Erythroblast (primary cell): ENCODE results near the gene MAGEA12.
"Not testable (repeated sequence)": the region's sequence is repeated elsewhere in the genome, so short reads cannot be mapped to it uniquely, and the experiment has no call there.

ENCODE experiments used
- DNase-seq, 2 experiments: peaks; one replicate each; lab custom pipeline; 2025; lab: John Stamatoyannopoulos, UW
- GATA1 ChIP-seq: IDR thresholded peaks from 2 replicates; pipeline ENCODE4 v1.6.1; 2011; ENCODE audit warnings: low read depth, mild to moderate bottlenecking, control low read depth, low read length, moderate library complexity
- POLR2A ChIP-seq: IDR thresholded peaks from 2 replicates; pipeline ENCODE4 v1.6.1; 2011; ENCODE audit warnings: mild to moderate bottlenecking, low read length

MAGEA12 gene

DNA sequence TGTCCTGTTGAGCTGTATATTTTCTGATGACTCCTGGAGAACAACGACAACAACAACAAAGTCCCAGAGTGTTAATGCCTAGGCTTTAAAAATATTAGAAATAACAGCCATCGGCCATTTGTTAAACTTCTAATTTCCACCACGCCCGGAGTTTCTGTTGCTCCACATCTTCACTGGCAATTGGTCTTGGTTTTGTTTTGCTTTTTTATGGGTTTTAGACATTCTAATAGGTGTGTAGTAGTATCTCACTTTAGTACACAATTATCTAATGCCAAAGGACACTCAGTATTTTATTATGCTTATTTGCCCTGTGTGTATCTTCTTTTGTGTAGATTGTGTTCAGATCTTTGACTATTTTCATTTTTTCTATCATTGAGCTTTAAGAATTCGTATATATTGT is 5.0 kb downstream of the MAGEA12 start:
- DNase-seq = no peak
- TF ChIP-seq GATA1 (no peak), POLR2A (no peak)

DNA sequence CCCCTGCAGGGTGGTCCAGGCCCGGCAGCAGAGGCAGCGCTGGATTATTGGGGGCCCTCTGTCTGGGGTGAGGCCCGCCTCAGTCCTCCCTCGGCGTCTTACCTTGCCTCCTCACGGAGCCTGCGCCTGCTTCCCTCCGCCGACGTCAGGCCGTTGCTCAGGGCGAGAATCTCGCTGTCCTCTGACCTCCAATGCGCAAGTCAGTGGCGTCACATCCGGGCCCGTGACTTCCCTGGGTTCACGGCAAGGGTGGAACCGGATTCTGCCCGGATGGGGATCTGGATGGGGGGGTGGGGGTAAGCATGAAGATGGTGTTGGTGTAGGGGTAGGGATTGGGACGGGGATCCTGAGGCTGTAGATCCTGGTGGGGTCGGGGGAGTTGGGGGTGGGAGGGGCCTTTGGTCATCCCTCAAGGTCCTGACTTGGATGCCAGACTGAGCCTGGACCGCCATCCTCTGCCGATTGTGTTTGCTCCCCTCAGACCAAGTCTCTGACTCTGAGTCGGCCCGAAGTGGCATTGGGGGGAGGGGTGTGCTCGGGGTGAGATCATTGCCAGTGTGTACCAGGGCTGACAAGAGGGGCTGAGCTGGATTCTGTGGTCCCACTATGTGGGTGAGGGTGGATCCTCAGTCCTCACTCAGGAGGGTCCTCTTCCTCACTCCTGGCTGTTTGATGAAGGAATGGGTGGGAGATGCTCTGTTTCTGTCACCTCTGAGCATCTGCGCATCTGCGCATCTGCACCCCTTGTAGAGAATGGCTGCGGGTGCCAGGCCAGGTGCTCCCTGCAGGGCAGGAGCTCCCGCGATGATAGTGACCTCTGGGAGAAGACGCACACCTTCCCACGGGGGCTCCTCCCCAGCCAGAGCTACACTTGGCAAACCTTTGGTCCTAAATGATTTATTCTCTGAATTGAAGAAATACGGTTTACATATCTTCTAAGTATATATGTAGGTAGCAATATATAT is 20.4 kb downstream of the MAGEA12 start, which contains the start of gene MAGEA2:
Gene MAGEA2, minus strand, starts transcription at position 157 of the 965 bp plus-strand sequence. CDS start 2,479 bp downstream, outside the sequence.
- DNase-seq = not testable (repeated sequence)

DNA sequence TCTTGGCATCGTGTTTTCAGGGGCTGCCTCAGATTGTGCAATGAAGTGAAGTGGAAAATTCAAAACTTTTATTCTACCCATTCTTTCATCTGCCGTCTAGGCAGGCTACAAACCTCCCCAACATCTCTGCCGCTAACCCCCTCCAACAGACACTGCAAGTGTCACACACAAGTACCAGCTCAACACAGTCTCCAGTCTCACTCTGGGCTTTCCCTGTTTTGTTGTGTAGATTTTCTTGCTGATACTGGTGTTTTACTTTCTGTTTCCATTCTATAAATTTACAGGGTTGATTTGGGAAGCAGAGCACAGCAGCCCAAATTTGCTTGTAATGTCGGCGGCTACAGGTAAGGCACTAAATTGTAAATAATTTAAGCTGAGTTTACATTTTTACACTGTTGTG is 21.3 kb downstream of the MAGEA12 start:
- DNase-seq = not testable (repeated sequence)

DNA sequence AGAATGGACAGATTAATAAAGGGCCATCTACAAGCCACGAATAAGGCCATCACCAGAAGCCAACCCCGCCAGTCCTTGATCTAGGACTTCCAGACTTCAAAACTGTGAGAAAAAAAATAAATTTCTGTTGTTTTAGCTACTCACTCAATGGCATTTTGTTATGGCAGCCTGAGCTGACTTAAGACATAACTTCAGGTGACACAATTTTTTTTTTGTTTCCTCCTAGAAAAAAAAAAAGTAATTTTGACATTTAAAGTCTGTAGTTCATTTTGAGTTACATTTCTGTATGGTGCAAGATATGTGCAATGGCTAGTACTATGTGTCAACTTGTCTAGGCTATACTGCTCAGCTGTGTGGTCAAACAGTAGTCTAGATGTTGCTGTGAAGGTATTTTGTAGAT is 25.4 kb downstream of the MAGEA12 start, which contains the start of gene CSAG3:
Gene CSAG3, plus strand, starts transcription at position 301 of the 400 bp plus-strand sequence.
- DNase-seq = not testable (repeated sequence)

DNA sequence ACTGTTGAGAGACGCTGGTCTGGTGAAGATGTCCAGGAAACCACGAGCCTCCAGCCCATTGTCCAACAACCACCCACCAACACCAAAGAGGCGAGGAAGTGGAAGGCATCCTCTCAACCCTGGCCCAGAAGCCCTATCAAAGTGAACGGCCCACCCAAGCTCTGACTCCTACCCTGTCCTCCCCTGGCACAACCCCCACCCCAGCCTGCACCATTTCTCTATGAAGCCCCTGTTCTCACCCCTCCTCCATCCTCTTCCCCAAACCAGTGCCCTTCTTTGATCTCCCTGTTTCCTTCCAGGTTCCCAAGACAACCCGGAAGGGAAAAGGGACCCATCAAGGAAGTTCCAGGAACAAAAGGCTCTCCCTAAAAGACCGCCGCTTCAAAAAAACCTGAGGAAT is 26.0 kb downstream of the MAGEA12 start:
- not testable (repeated sequence) for DNase-seq

DNA sequence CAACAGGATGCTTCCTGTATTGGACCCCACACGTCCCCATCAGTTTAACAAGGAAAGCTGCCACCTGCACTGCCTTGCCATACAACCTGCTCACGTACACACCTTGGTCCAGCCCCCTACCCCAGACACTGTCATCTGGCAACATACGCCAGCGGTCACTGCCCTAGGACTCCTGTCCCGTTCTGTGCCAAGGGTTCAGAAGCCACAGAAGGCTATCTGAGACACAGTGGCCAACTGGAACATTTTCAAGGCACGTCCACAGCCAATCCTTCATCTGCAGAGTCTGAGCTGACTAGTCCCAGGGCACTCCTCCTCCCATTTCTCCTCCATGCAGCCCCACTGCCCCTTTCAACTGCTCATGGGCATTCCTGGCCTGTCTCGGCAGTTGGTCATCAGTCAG is 28.0 kb downstream of the MAGEA12 start:
- DNase-seq = not testable (repeated sequence)

DNA sequence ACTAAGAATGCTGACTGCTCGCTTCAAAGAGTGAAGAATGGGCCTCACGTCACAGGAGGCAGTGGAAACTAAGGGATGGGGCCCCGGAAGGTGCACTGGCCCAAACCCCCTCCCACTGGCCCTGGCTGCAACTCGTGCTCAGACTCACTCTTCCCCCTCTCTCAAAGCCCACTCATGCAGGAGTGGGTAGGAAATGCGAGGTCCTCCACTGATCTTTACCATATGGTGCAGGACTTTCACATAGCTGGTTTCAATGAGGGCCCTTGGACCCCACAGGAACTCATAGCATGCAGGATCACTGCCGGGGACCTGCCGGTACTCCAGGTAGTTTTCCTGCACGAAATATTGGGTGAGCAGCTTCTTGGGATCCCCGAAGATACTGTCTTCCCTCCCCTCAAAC is 33.0 kb downstream of the MAGEA12 start:
- DNase-seq = not testable (repeated sequence)

DNA sequence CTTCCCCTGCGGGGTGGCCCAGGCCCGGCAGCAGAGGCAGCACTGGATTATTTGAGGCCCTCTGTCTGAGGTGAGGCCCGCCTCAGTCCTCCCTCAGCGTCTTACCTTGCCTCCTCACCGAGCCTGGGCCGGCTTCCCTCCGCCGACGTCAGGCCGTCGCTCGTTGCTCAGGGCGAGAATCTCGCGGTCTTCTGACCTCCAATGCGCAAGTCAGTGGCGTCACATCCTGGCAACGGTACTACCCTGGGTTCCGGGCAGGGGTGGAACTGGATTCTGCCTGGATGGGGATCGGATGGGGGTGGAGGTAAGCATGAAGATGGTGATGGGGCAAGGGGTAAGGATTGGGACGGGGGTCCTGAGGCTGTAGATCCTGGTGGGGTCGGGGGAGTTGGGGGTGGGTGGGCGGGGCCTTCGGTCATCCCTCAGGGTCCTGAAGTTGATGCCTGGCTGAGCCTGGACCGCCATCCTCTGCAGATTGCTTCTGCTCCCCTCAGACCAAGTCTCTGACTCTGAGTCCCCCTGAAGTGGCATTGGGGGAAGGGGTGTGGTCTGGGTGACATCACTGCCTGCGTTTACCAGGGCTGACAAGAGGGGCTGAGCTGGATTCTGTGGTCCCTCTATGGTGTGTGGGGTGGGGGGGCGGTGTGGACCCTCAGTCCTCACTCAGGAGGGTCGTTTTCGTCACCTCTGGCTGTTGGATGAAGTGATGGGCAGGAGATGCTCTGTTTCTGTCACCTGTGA is 36.2 kb downstream of the MAGEA12 start, which contains the start of gene MAGEA6:
Gene MAGEA6, minus strand, starts transcription at position 141 of the 741 bp plus-strand sequence. CDS start 2,039 bp downstream, outside the sequence.
- not testable (repeated sequence) for DNase-seq

DNA sequence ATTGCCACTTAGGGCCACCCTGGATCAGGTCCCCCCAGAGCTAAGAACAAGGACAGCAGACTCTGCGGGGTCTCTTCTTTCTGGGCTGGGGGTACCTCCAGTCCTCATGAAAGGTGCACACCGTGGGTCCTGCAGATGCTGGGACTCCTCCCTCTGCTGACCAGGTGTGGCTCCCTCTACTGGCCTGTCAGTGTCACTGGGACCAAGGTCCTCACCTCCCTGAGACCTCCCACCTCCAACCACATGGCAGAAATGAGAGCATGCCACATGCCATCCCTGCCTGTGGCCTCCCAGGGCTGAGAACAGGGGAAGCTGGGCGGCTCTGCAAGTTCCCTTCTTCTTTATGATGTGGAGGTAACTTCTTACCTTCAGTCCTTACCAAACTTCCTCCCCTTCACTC is 53.5 kb downstream of the MAGEA12 start:
- DNase-seq = not testable (repeated sequence)
